GM18505 (cell line): ENCODE results near the gene SLC17A9.

Source experiments
- ATAC-seq: cut with Tn5 transposase; IDR thresholded peaks from one replicate; pipeline ENCODE4 v1.9.1; 2021; ENCODE audit not compliant: unreplicated experiment
- POLR2A ChIP-seq: IDR thresholded peaks from 4 replicates; pipeline ENCODE4 v1.6.1; 2011; ENCODE audit warnings: borderline replicate concordance; ENCODE audit not compliant: insufficient read depth, insufficient read length; ENCODE audit errors: extremely low read depth

SLC17A9 gene

DNA sequence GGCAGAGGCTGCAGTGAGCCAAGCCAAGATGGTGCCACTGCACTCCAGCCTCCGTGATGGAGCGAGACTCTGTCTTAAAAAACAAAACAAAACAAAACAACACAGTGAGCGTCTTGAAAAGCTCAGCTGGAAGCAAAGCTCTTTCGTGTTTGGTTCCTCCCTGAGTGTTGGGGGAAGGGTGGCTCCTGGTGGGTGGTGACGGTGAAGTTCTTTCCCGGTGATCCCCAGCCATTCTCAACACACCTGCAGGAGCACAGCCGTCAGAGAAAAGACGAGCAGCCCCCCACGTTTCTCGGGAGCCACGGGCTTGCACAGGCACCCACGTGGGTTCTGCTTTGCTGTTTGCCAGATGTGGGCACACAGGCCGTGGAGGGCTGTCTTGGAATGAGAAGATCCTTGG lies 51.0 kb downstream of the SLC17A9 start:
- TF ChIP-seq POLR2A = no peak
- ATAC-seq = no peak

DNA sequence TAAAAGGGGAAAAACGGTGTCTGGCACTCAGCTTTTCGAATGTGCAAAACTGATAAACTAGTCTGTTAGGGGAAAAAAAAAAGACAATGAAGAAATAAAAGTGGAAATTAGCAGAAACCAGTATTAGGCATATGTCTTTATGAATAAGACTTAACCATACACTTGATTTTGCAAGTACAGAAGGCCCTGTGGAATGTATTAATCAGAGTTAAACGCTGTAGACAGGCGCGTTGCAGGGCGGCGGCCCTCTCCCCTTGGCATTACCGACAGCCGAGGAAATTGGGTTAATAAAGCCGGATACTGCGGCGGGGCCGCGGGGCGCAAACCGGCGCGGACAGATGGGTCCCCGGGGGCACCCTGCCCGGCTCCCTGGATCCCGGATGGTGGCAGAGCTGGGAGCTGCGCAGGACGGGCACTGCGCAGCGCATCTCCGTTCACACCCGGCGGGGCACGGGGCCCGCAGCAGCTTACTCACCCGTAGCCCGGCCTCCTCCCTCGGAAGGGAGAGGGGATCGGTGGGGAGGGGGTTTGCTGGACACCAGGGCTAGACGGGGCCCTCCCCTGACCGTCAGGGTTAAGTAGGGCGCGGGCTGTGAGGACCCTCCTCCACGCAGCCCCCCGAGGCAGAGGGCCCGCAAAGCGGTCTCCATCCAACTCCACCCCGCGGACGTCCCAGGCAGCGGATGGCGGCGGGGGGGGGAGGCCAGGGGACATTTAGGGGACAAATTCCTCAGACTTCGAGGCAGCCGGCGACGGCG lies 52.3 kb downstream of the SLC17A9 start:
- TF ChIP-seq POLR2A = no peak
- ATAC-seq = no peak

DNA sequence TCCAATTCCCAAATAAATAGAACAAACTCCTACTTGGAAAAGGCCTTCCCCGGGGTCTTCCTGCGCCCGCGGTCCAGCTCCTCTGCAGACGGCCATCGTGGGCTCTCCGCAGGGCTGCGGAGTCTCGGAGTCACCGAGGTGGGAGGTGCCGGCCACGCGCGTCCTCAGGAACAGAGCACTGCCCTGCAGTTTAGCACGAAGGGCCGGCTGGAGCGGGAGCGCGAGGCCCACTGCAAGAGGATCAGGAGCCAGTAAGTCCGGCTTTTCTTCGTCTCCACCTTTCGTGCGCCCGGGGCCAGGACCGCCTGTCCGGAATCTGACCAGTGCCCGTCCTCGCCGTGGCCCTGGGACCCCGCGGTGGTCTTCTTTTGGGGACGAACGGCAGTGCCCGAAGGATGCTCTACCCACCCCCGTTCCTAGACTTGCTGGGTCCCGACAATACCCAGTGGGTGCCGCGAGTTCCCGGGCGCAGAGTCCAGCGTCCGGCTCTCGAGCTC lies 52.9 kb downstream of the SLC17A9 start:
- no peak for TF ChIP-seq POLR2A
- no peak for ATAC-seq

DNA sequence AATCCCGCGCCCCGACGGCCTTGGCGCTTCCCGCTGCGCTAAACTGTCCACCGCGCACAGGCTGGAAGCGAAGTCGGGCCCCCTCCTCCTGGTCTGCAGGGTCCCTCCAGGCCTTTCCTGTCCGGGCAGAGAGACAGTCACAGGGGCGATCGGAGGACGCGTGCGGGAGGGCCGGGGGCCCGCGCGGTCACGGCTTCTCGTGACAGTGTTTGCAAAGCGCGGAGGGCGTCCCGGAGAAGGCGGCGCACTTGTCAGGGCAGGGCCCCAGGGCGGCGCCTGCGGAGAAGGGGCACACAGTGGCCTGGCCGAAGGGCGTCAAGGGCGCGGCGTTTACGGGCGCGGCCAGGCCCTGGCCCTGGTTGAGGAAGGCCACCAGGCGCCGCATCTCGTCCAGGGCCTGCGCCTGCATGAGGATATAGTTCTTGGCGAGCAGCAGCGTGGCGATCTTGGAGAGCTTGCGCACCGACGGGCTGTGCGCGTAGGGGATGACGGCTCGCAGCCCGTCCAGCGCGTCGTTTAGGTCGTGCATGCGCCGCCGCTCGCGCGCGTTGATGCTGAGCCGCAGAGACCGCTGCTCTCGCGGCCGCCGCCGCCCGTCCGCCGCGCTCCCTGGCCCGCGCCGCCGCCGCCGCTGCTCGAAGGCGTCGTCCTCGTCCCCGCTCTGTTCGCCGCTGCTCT lies 53.5 kb downstream of the SLC17A9 start:
- no peak for ATAC-seq
- TF ChIP-seq POLR2A = no peak

DNA sequence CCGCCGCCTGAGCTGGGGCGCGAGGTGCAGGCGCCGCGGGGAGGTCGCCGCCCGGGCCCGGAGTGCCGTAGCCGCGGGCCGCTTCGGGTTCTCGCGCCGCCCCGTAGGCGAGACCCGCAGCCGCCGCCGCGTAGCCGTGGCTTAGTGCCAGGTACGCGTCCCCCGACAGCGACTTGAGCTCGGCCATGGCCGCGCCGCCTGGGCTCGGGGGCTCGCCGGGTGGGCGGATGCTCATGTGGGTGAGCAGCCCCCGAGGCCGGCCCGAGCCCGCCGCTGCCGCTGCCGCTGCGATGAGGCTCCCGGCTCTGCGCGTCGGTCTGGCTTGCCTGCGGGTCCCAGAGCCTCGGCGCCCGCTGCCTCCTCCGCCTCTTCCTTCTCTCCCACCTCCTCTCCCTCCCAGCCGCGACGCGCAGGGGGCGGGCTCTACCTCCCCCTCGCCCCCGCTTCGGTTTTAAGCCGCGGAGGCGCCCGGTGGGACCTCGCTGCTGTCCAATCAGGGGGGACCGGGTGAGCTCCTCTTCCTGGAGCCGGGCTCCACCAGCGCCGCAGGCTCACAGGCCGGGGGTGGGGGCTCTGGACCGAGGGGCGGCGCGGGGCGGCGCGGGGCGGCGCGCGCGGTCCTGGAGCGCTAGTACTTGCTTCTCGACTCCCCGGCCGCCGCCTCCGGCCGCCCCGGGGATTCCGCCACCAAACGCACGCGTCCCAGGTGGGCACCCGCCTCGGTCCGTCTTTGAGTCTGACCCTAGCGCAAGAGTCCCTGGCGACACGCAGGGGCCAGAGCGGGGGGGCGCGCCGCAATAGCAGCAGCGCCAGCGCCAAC lies 54.2 kb downstream of the SLC17A9 start, which contains the start of gene BHLHE23:
BHLHE23 (minus strand) TSS at position 425 of the 820 bp plus-strand sequence; CDS start at position 235, 190 bp downstream.
- no peak for TF ChIP-seq POLR2A

DNA sequence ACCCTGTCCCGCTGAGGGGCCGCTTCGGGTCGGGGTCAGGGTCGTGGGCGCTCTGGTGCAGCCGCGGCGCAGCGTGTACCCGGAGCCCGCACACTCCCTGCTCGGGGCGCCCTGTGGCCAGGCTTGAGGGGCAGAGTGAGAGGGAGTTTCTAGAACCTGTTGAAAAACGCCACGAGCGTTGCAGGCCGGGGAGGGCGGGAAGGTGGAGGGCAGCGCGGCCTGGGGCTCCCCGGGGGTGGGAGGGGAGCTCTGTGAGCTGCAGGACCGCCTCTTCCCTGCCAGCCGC lies 54.8 kb downstream of the SLC17A9 start:
- no peak for ATAC-seq
- TF ChIP-seq POLR2A = no peak

More for the DNA sequence above, 54.2 kb downstream of the SLC17A9 start, which contains the start of gene BHLHE23:
- ATAC-seq = no peak

DNA sequence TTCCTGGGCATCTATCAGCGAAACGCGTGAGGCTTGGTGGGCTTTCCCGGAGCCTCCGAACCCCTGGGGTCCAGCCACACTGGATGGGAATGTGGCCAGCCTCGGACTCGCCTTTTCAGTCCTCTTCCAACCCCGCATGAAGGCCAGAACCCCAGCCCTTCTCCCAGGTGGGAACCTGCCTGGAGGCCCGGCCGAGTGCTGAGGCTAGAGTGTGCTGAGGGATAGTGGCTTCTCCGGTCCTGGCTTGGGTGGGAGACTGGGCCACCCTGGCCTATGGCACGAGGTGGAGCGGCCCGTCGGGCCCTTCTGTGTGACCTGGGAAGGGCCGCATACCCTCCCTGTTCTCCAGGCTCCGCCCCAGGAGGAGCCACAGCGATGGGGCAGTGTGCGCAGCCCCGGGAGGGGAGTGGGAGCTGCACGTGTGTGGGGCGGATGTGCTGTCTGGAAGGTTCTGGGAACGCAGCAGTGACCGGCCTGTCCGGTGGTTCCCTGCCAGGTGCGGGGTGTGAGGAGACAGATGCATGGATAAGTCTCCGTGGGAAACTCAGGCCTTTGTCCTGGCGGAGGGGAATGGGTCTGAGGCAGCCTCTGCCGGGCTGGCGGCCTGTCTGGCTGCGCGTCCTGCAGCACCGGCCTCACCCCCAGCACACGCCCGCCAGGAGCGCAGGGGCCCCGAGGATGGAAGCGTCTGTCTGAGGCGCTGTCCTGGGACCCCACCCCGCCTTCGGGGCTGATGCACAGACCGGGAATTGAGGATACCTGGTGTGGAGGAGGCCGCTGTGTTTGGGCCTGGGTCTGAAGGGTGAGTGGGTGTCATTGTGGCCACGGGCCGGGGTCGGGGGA lies 55.4 kb downstream of the SLC17A9 start:
- TF ChIP-seq POLR2A = no peak
- ATAC-seq = no peak

DNA sequence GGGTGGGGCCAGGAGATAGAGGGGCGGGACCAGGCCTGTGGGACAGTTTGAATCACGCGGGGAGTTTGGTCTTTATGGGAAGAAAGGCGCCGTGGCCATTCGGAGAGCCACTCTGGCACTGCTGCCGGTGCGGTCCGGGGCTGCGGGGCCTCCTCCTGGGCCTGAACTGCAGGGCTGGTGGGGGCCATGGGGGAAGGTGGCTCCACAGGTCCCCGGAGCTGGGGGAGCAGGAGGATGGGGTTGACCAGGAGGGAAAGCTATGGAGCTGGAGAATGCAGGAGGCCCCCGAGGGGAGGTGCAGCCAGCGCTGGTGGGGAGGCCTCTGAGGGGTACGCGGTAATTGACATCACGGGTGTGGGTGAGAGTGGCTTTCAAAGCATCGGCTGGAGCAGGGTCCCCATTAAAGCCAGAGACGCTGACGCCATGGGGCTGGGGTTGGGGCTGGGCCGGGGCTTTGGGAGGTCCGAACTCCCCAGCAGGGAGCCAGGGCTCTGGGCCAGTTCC lies 56.1 kb downstream of the SLC17A9 start:
- ATAC-seq = peak; percentile 1
- TF ChIP-seq POLR2A = no peak

DNA sequence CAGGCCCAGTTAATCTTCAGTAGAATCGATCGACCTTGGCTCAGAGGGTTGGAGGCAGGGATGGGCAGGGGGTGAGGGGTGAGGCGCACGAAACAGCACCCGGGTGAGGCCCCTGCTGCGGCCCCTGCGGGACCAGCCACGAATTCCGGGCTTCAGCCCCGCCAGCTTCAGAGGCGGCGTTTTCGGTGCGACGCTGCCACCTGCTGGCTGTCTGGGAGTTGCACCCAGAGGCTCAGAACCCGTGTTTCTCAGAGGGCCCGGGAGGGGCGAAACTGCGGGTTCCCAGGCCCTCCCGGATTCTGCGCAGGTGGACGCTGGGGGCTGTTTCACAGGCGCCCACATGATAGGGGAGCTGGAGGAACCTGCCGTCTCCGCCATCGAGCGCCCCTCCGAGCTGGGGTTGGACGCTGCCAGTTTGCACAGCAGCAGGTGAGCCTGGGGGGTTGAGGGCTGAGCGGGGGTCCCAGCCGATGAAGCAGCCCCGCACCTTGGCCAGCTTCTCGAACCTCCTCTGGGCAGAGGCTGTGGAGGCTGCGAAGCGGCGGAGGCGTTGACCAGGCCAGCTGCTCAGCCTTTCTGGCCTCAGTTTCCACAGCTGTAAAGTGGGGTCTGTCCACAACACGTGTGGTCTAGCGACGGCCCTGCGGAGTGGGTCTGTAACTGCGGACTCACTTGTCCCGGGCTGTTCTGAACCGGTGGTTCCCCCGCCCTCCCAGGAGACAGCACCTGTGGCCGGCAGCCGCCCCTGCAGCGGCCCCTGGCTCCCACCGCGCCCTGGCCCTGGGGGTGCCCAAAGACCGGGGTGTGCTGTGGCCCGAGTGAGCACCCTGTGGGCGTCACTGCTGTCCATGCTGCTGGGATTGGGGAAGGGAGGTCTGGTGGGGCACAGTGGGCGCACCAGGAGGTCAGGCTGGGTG lies 56.8 kb downstream of the SLC17A9 start:
- peak; percentile 47 for ATAC-seq
- peak; percentile 54 for TF ChIP-seq POLR2A

DNA sequence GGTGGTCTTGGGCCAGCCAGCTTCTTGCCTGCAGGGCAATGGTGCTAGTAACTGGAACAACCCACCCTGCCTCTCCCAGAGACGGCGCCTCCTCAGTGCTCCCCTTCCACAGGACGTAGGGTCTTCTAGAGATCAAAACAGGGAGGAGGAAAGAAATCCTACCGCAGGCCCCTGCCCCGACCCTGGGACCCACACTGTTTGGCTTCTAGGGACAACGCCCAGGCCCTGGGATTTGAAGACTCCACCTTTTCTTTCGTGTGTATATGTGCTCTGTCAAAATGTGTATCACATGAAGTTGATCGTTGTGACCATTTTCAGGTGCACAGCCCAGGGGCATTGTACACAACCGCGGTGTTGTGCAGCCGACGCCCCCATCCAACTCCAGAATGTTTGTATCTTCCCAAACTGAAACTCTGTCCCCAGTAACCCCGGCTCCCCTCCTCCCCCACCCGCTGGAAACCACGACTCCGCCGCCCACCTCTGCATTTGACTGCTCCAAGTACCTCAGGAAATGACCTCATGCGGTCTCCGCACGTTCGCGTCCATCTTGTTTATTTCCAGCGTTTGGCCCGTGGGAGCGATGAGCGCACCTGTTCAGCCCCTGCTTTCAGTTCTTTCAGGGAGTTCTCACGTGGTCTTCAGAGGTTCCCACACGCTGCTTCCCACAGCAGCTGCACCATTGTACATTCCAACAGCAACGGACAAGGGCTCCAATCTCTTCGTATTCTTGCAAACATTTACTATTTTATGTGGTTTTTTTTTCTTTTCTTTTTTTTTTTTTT lies 57.7 kb downstream of the SLC17A9 start:
- no peak for TF ChIP-seq POLR2A
- peak; percentile 42 for ATAC-seq

DNA sequence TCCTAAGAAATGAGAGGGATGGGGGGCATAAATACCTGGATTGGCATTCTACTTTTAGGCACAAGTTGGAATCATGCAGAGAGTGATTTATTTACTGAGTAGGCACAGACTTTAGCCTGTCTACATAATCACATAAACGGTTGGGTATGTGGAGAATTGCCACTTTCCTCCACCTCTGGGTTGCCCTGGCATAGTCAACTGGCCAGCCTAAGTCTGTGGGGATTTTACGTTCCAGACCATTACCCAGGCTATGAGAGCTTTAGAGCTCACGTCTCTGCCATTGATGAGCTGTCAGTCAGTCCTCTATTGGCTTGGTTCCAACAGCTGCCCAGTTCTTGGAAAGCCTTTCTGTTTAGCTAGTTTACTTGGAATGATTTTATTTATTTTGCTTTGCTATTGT lies 59.3 kb downstream of the SLC17A9 start:
- no peak for ATAC-seq
- no peak for TF ChIP-seq POLR2A
